H9 (cell line): ENCODE data around the gene ZNF101. TPM values are rescaled to one million over a fixed set of nuclear protein-coding genes. Genes with fewer than 3 reads are reported as not detected.

Experiments
- DNase-seq: peaks from one replicate; pipeline ENCODE4 v3.0.0-alpha.2; 2017
- H2AFZ ChIP-seq: one replicate; pipeline ENCODE4 v1.6.1; 2013; ENCODE audit warnings: mild to moderate bottlenecking, low read length, control low read depth, moderate library complexity
- H2AK5ac ChIP-seq: 2 replicates; pipeline ENCODE4 v1.6.1; 2013; ENCODE audit warnings: low read length, control low read depth, mixed read lengths; ENCODE audit not compliant: insufficient read length
- H2BK120ac ChIP-seq: one replicate; pipeline ENCODE4 v1.6.1; 2013; ENCODE audit warnings: low read depth, mild to moderate bottlenecking, low read length, control low read depth, inconsistent platforms; ENCODE audit not compliant: poor library complexity, severe bottlenecking
- H2BK12ac ChIP-seq: 2 replicates; pipeline ENCODE4 v1.6.1; 2013; ENCODE audit warnings: low read length, control low read depth, mixed read lengths, low read depth; ENCODE audit not compliant: insufficient read length
- H2BK15ac ChIP-seq: 2 replicates; pipeline ENCODE4 v1.6.1; 2013; ENCODE audit warnings: low read depth, low read length, control low read depth
- H2BK20ac ChIP-seq: one replicate; pipeline ENCODE4 v1.6.1; 2013; ENCODE audit warnings: low read depth, mild to moderate bottlenecking, low read length, control low read depth, inconsistent platforms; ENCODE audit not compliant: poor library complexity, severe bottlenecking
- H2BK5ac ChIP-seq: 2 replicates; pipeline ENCODE4 v1.6.1; 2013; ENCODE audit warnings: low read length, control low read depth, mixed read lengths; ENCODE audit not compliant: insufficient read length
- H3K14ac ChIP-seq: 2 replicates; pipeline ENCODE4 v1.6.1; 2013; ENCODE audit warnings: low read length, control low read depth; ENCODE audit not compliant: insufficient read depth
- H3K18ac ChIP-seq: 2 replicates; pipeline ENCODE4 v1.6.1; 2013; ENCODE audit warnings: low read depth, mild to moderate bottlenecking, mixed read lengths, low read length, control low read depth; ENCODE audit not compliant: insufficient read length
- H3K23ac ChIP-seq: 2 replicates; pipeline ENCODE4 v1.6.1; 2013; ENCODE audit warnings: low read length, control low read depth, mixed read lengths, low read depth; ENCODE audit not compliant: insufficient read length
- H3K23me2 ChIP-seq: 2 replicates; pipeline ENCODE4 v1.6.1; 2013; ENCODE audit warnings: low read depth, mild to moderate bottlenecking, mixed read lengths, low read length, control low read depth; ENCODE audit not compliant: insufficient read length, poor library complexity, severe bottlenecking
- H3K27ac ChIP-seq: 2 replicates; pipeline ENCODE4 v1.5.1; 2013; ENCODE audit warnings: low read length, control low read depth, mixed read lengths, low read depth; ENCODE audit not compliant: insufficient read length
- H3K27me3 ChIP-seq: 2 replicates; pipeline ENCODE4 v1.6.1; 2013; ENCODE audit warnings: low read length, control low read depth, inconsistent platforms; ENCODE audit not compliant: insufficient read depth
- H3K4ac ChIP-seq: 2 replicates; pipeline ENCODE4 v1.6.1; 2013; ENCODE audit warnings: low read depth, mild to moderate bottlenecking, control low read depth, inconsistent platforms, low read length, moderate library complexity
- H3K4me1 ChIP-seq: 2 replicates; pipeline ENCODE4 v1.6.1; 2013; ENCODE audit warnings: low read length, control low read depth, inconsistent platforms; ENCODE audit not compliant: insufficient read depth
- H3K4me2 ChIP-seq: 2 replicates; pipeline ENCODE4 v1.6.1; 2013; ENCODE audit warnings: low read length, control low read depth, mixed read lengths; ENCODE audit not compliant: insufficient read length, insufficient read depth
- H3K56ac ChIP-seq: 2 replicates; pipeline ENCODE4 v1.6.1; 2013; ENCODE audit warnings: low read depth, mild to moderate bottlenecking, mixed read lengths, low read length, control low read depth; ENCODE audit not compliant: insufficient read length
- H3K79me1 ChIP-seq: 2 replicates; pipeline ENCODE4 v1.6.1; 2013; ENCODE audit warnings: low read depth, mild to moderate bottlenecking, moderate library complexity, low read length, control low read depth, inconsistent platforms; ENCODE audit not compliant: insufficient read depth, poor library complexity, severe bottlenecking
- H3K79me2 ChIP-seq: 2 replicates; pipeline ENCODE4 v1.6.1; 2013; ENCODE audit warnings: low read length, control low read depth, inconsistent platforms; ENCODE audit not compliant: insufficient read depth
- H3K9ac ChIP-seq: 2 replicates; pipeline ENCODE4 v1.6.1; 2013; ENCODE audit warnings: low read length, control low read depth, mixed read lengths; ENCODE audit not compliant: insufficient read length; ENCODE audit errors: extremely low read depth
- H3K9me3 ChIP-seq: one replicate; pipeline ENCODE4 v1.6.1; 2013; ENCODE audit warnings: low read depth, low read length, inconsistent platforms; ENCODE audit not compliant: control insufficient read depth
- H3T11ph ChIP-seq: one replicate; pipeline ENCODE4 v1.6.1; 2013; ENCODE audit warnings: mild to moderate bottlenecking, low read length, control low read depth, inconsistent platforms
- H4K20me1 ChIP-seq: one replicate; pipeline ENCODE4 v1.6.1; 2013; ENCODE audit not compliant: control insufficient read depth, insufficient read length, insufficient read depth
- H4K5ac ChIP-seq: 2 replicates; pipeline ENCODE4 v1.6.1; 2013; ENCODE audit warnings: low read depth, mild to moderate bottlenecking, mixed read lengths, low read length, control low read depth; ENCODE audit not compliant: insufficient read length
- H4K8ac ChIP-seq: replicated peaks from 2 replicates; pipeline ENCODE4 v1.6.1; 2013; ENCODE audit warnings: low read length, control low read depth, mixed read lengths, low read depth; ENCODE audit not compliant: insufficient read length
- H4K91ac ChIP-seq: 2 replicates; pipeline ENCODE4 v1.6.1; 2013; ENCODE audit warnings: low read depth, mild to moderate bottlenecking, moderate library complexity, mixed read lengths, low read length, control low read depth; ENCODE audit not compliant: insufficient read length
- H3K27ac Mint-ChIP-seq, 3 experiments: 2 replicates in 2 of 3; 3 replicates in 1 of 3; pipeline ENCODE4 v1.8.0; 2020 to 2021; ENCODE audit warnings: mixed read lengths in 3 of 3, mild to moderate bottlenecking in 1 of 3, moderate library complexity in 1 of 3
- H3K27me3 Mint-ChIP-seq: 2 replicates; pipeline ENCODE4 v1.8.0; 2021; ENCODE audit warnings: low read depth, mild to moderate bottlenecking, moderate library complexity, mixed read lengths
- H3K36me3 Mint-ChIP-seq, 3 experiments: 2 replicates in 2 of 3; 3 replicates in 1 of 3; pipeline ENCODE4 v1.8.0; 2020 to 2021; ENCODE audit warnings: low read depth in 3 of 3, mixed read lengths in 3 of 3; ENCODE audit not compliant: insufficient read depth in 1 of 3
- H3K4me1 Mint-ChIP-seq, 2 experiments: 2 replicates each; pipeline ENCODE4 v1.8.0; 2020; ENCODE audit warnings: mixed read lengths in 2 of 2
- H3K4me3 Mint-ChIP-seq, 2 experiments: 2 replicates in 1 of 2; 3 replicates in 1 of 2; pipeline ENCODE4 v1.8.0; 2020 to 2021; ENCODE audit warnings: mild to moderate bottlenecking in 2 of 2, mixed read lengths in 2 of 2, moderate library complexity in 1 of 2
- H3K9me3 Mint-ChIP-seq, 2 experiments: 2 replicates in 1 of 2; 3 replicates in 1 of 2; pipeline ENCODE4 v1.8.0; 2020; ENCODE audit warnings: mild to moderate bottlenecking in 2 of 2, mixed read lengths in 2 of 2, moderate library complexity in 1 of 2
- WGBS: extraction: QIAGEN DNeasy Blood & Tissue Kit; methylation state at CpG from one replicate; pipeline ENCODE4 v1.1.7; 2013; ENCODE audit warnings: missing lambda C conversion rate, low lambda C conversion rate, mixed read lengths; ENCODE audit not compliant: insufficient read length; ENCODE audit errors: extremely low coverage; 5-methylcytosine and 5-hydroxymethylcytosine counted together
- total RNA-seq: library from RNA; stranded (reverse); gene quantifications from 2 replicates; pipeline ENCODE4 v1.2.1, GENCODE V29; 2021
- TF ChIP-seq, protein P1 (sequence below): fragments of 200-600 bp; sonication (generic); conservative IDR thresholded peaks from 3 replicates; pipeline ENCODE4 v1.8.0; 2021; ENCODE audit warnings: antibody characterized with exemption, mild to moderate bottlenecking

ZNF101 gene
- total RNA-seq, 1 experiment from 2014 or later, result 46.9 TPM

GRCh38 chr19:19626516-19627472, 41.8 kb upstream of the ZNF101 start:
- TF ChIP-seq, protein P1, sequence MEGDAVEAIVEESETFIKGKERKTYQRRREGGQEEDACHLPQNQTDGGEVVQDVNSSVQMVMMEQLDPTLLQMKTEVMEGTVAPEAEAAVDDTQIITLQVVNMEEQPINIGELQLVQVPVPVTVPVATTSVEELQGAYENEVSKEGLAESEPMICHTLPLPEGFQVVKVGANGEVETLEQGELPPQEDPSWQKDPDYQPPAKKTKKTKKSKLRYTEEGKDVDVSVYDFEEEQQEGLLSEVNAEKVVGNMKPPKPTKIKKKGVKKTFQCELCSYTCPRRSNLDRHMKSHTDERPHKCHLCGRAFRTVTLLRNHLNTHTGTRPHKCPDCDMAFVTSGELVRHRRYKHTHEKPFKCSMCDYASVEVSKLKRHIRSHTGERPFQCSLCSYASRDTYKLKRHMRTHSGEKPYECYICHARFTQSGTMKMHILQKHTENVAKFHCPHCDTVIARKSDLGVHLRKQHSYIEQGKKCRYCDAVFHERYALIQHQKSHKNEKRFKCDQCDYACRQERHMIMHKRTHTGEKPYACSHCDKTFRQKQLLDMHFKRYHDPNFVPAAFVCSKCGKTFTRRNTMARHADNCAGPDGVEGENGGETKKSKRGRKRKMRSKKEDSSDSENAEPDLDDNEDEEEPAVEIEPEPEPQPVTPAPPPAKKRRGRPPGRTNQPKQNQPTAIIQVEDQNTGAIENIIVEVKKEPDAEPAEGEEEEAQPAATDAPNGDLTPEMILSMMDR, result no peak
- H3K9me3 ChIP-seq, result no peaks in the 10 kb centered on the region
- H3T11ph ChIP-seq, result no peak overlapping the region
- H3K4me1 ChIP-seq, result peaks cover 3% of the 10 kb centered on the region; the same call in 1 of the 2 replicates
- peaks cover 2% of the 10 kb centered on the region; the same call in 1 of the 2 replicates for H3K79me2 ChIP-seq
- H2AFZ ChIP-seq, result no peak overlapping the region
- Mint-ChIP-seq H3K27me3 (peaks cover 3% of the 10 kb centered on the region; the same call in 1 of the 2 replicates), H3K36me3 (peaks cover 21 to 36% (median 30%) of the 10 kb centered on the region in 3 experiments; a peak in 6 of 7 replicates), H3K4me1 (peaks cover 16 to 20% of the 10 kb centered on the region in 2 experiments), H3K27ac (peak overlapping the region in 1 of 3 experiments; percentile 95; a peak in 2 of 7 replicates), H3K4me3 (peak overlapping the region; percentile 87 to 98), H3K9me3 (no peaks in the 10 kb centered on the region)
- H3K4ac ChIP-seq, result no peak overlapping the region
- peaks cover 10% of the 10 kb centered on the region for H3K23me2 ChIP-seq
- H3K9ac ChIP-seq, result peak overlapping the region; percentile 32
- no peak overlapping the region for H4K8ac ChIP-seq
- H3K4me2 ChIP-seq, result peak overlapping the region; percentile 68
- H3K27me3 ChIP-seq, result no peaks in the 10 kb centered on the region
- H2BK20ac ChIP-seq, result no peak overlapping the region
- H2BK12ac ChIP-seq, result no peak overlapping the region
- no peak overlapping the region for H3K56ac ChIP-seq
- H3K23ac ChIP-seq, result no peak overlapping the region
- no peak overlapping the region for H2AK5ac ChIP-seq
- no peak overlapping the region for H3K18ac ChIP-seq
- peaks cover 2% of the 10 kb centered on the region for H4K20me1 ChIP-seq
- H4K5ac ChIP-seq, result no peak overlapping the region
- WGBS, result no CpG with 5 or more reads among the region's 48 CpGs
- H4K91ac ChIP-seq, result no peak overlapping the region
- H2BK5ac ChIP-seq, result no peak overlapping the region
- no peak overlapping the region for H3K27ac ChIP-seq
- no peak for DNase-seq
- no peak overlapping the region for H2BK120ac ChIP-seq
- H2BK15ac ChIP-seq, result no peak overlapping the region
- H3K79me1 ChIP-seq, result no peaks in the 10 kb centered on the region
- H3K14ac ChIP-seq, result no peak overlapping the region; the same call in 1 of the 2 replicates
